Liver (tissue), 9 donors: ENCODE data around the gene BAZ2A. TPM values are rescaled to one million over a fixed set of nuclear protein-coding genes. Genes with fewer than 3 reads are reported as not detected.
A peak's percentile ranks its signal among the peaks of the same experiment; 100 is the strongest.

Experiments used
- DNase-seq: peaks from one replicate; pipeline ENCODE4 v3.0.0-alpha.2; 2017; ENCODE audit warnings: low spot score
- H3K27ac ChIP-seq, 2 donors: one replicate each; pipeline ENCODE4 v1.7.0; 2013; ENCODE audit warnings: inconsistent platforms in 2 of 2, low read length in 2 of 2, control low read depth in 1 of 2, low read depth in 1 of 2, mild to moderate bottlenecking in 1 of 2
- H3K27me3 ChIP-seq, 4 donors: one replicate each; pipeline versions ENCODE4 v1.6.1 to v1.7.0; 2013; ENCODE audit warnings: low read length in 3 of 4, inconsistent platforms in 1 of 4, mild to moderate bottlenecking in 1 of 4, moderate library complexity in 1 of 4; ENCODE audit not compliant: control insufficient read depth in 4 of 4, insufficient read depth in 4 of 4
- H3K36me3 ChIP-seq, 4 donors: one replicate each; pipeline versions ENCODE4 v1.6.1 to v1.7.0; 2013; ENCODE audit warnings: low read length in 3 of 4, mild to moderate bottlenecking in 3 of 4, low read depth in 1 of 4, moderate library complexity in 1 of 4; ENCODE audit not compliant: control insufficient read depth in 4 of 4, insufficient read depth in 3 of 4
- H3K4me1 ChIP-seq, 4 donors: one replicate each; pipeline versions ENCODE4 v1.6.1 to v1.7.0; 2013; ENCODE audit warnings: low read length in 3 of 4, mild to moderate bottlenecking in 3 of 4, moderate library complexity in 1 of 4; ENCODE audit not compliant: control insufficient read depth in 4 of 4, insufficient read depth in 4 of 4
- H3K4me3 ChIP-seq, 3 donors: one replicate each; pipeline versions ENCODE4 v1.6.1 to v1.7.0; 2013; ENCODE audit warnings: low read length in 3 of 3, control low read depth in 1 of 3, low read depth in 1 of 3, mild to moderate bottlenecking in 1 of 3
- H3K9ac ChIP-seq, 2 donors: one replicate each; pipeline ENCODE4 v1.7.0; 2013; ENCODE audit warnings: low read length in 2 of 2, mild to moderate bottlenecking in 2 of 2, moderate library complexity in 2 of 2, control low read depth in 1 of 2, low read depth in 1 of 2
- H3K9me3 ChIP-seq, 4 donors: one replicate each; pipeline versions ENCODE4 v1.6.1 to v1.7.0; 2013; ENCODE audit warnings: low read length in 3 of 4; ENCODE audit not compliant: control insufficient read depth in 4 of 4
- FOXA1 ChIP-seq: IDR thresholded peaks from 2 replicates; pipeline ENCODE4 v1.6.1; 2016; ENCODE audit warnings: antibody characterized with exemption
- FOXA2 ChIP-seq: IDR thresholded peaks from 2 replicates; pipeline ENCODE4 v1.6.1; 2016; ENCODE audit warnings: antibody characterized with exemption
- GABPA ChIP-seq, 2 donors: IDR thresholded peaks in 1 of 2; conservative IDR thresholded peaks in 1 of 2; 2 replicates each; pipeline ENCODE4 v1.6.1; 2016; ENCODE audit warnings: antibody characterized with exemption in 2 of 2, mild to moderate bottlenecking in 1 of 2, moderate library complexity in 1 of 2
- HNF4A ChIP-seq, 2 donors: conservative IDR thresholded peaks; 2 replicates each; pipeline ENCODE4 v1.6.1; 2016; ENCODE audit warnings: antibody characterized with exemption in 2 of 2, mild to moderate bottlenecking in 2 of 2
- HNF4G ChIP-seq: IDR thresholded peaks from 2 replicates; pipeline ENCODE4 v1.6.1; 2016; ENCODE audit warnings: antibody characterized with exemption
- NR2F2 ChIP-seq: IDR thresholded peaks from 2 replicates; pipeline ENCODE4 v1.6.1; 2016; ENCODE audit warnings: antibody characterized with exemption
- RAD21 ChIP-seq, 2 donors: IDR thresholded peaks; 2 replicates each; pipeline ENCODE4 v1.6.1; 2016; ENCODE audit warnings: antibody characterized with exemption in 2 of 2, mild to moderate bottlenecking in 2 of 2
- RXRA ChIP-seq, 2 donors: IDR thresholded peaks; 2 replicates each; pipeline ENCODE4 v1.6.1; 2017 to 2018; ENCODE audit warnings: antibody characterized with exemption in 2 of 2, mild to moderate bottlenecking in 1 of 2
- SP1 ChIP-seq: IDR thresholded peaks from 2 replicates; pipeline ENCODE4 v1.6.1; 2018; ENCODE audit warnings: antibody characterized with exemption, mild to moderate bottlenecking
- YY1 ChIP-seq: IDR thresholded peaks from 2 replicates; pipeline ENCODE4 v1.6.1; 2016; ENCODE audit warnings: antibody characterized with exemption, mild to moderate bottlenecking
- WGBS: extraction: QIAGEN DNeasy Blood & Tissue Kit; methylation state at CpG from one replicate; pipeline ENCODE4 v1.1.7; 2013; 5-methylcytosine and 5-hydroxymethylcytosine counted together
- polyA plus RNA-seq, 2 donors: library from polyadenylated mRNA; stranded (reverse) in 1 of 2; unstranded in 1 of 2; fragments of 200-250 nt in 1 of 2; fragments of >200 nt in 1 of 2; fragmentation: Nextera tagmentation in 1 of 2; extraction: Ambion mirVana in 1 of 2; gene quantifications; one replicate each; pipeline versions ENCODE4 v1.2.1 to v1.2.3, GENCODE V29; 2013 to 2015
- total RNA-seq, 2 donors: library from RNA; depleted of rRNA; stranded (reverse); fragments of >200 nt; gene quantifications; one replicate each; pipeline ENCODE4 v1.2.3, GENCODE V29; 2014
- TF ChIP-seq, protein P1 (sequence below): fragments of 150-350 bp; IDR thresholded peaks from 2 replicates; pipeline ENCODE4 v1.5.1; 2017; ENCODE audit warnings: improper control_type of control experiment, low read depth, low read length; ENCODE audit not compliant: missing input control
- TF ChIP-seq, protein P2 (sequence below): IDR thresholded peaks from 2 replicates; pipeline ENCODE4 v1.6.1; 2016; ENCODE audit warnings: antibody characterized with exemption
- TF ChIP-seq, protein P3 (sequence below): IDR thresholded peaks from 2 replicates; pipeline ENCODE4 v1.6.1; 2016; ENCODE audit warnings: antibody characterized with exemption, mild to moderate bottlenecking
- TF ChIP-seq, protein P4 (sequence below): IDR thresholded peaks from 2 replicates; pipeline ENCODE4 v1.6.1; 2016; ENCODE audit warnings: antibody characterized with exemption
- donor health status: healthy.
- donor health status: healthy.
- donor health status: healthy.
- donor health status: healthy.
- donor health status: healthy.

BAZ2A gene
- total and polyA plus RNA-seq, 4 donors: 12.8 to 31.9 (median 22.0) TPM

DNA sequence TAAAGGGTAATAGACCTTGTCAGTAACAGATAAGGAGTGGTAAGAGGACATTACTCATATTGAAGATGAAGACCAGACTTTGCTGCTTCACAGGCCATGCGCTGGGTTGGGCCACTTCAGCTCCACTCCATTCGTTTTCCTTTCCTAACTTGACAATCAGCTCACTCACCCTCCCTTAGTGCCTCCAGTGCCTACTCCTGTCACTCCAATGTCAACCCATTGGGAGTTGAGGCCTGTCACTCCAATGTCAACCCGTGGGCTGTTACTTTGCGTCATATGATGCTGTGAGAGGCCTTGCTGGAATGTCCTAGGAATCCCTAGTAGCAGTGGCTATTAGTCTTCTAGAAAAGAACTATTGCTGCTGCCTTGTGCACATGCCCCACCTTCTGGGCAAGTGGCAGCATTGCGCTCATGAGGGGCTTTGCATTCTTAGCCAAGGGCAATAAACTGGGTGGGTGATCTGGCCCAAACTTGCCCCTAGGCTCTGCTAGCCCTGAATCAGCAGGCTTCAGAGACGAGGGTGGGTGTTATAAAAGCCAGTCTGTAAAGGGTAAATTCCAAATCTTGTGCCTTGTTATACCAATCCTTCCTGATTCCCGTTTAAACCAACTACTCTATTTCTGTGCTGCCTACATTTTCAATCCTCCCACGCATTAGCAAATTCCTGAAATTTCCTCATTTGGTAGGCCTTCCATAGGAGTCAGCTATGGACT, 36.1 kb downstream of the BAZ2A start:
- H3K9me3 ChIP-seq: no peaks in the 10 kb centered on the region
- no peak overlapping the region for H3K4me3 ChIP-seq
- H3K27ac ChIP-seq: no peak overlapping the region
- H3K4me1 ChIP-seq: no peaks in the 10 kb centered on the region
- WGBS: 65% methylated on average over 8 of the region's 8 CpGs
- no peak overlapping the region for H3K9ac ChIP-seq
- no peaks in the 10 kb centered on the region for H3K27me3 ChIP-seq
- peaks cover 7 to 25% (median 21%) of the 10 kb centered on the region in 4 donors for H3K36me3 ChIP-seq
- DNase-seq: peak; percentile 58
- TF ChIP-seq, protein P1, sequence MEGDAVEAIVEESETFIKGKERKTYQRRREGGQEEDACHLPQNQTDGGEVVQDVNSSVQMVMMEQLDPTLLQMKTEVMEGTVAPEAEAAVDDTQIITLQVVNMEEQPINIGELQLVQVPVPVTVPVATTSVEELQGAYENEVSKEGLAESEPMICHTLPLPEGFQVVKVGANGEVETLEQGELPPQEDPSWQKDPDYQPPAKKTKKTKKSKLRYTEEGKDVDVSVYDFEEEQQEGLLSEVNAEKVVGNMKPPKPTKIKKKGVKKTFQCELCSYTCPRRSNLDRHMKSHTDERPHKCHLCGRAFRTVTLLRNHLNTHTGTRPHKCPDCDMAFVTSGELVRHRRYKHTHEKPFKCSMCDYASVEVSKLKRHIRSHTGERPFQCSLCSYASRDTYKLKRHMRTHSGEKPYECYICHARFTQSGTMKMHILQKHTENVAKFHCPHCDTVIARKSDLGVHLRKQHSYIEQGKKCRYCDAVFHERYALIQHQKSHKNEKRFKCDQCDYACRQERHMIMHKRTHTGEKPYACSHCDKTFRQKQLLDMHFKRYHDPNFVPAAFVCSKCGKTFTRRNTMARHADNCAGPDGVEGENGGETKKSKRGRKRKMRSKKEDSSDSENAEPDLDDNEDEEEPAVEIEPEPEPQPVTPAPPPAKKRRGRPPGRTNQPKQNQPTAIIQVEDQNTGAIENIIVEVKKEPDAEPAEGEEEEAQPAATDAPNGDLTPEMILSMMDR: peak; percentile 55
- TF ChIP-seq RAD21 (IDR thresholded peaks at IDR 0.05): peak; percentile 70 to 83
- TF ChIP-seq FOXA1: no peak
- TF ChIP-seq, protein P2, sequence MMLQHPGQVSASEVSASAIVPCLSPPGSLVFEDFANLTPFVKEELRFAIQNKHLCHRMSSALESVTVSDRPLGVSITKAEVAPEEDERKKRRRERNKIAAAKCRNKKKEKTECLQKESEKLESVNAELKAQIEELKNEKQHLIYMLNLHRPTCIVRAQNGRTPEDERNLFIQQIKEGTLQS: no peak
- no peak for TF ChIP-seq HNF4G
- no peak for TF ChIP-seq RXRA (IDR thresholded peaks at IDR 0.05)
- TF ChIP-seq FOXA2: no peak
- TF ChIP-seq YY1: no peak

DNA sequence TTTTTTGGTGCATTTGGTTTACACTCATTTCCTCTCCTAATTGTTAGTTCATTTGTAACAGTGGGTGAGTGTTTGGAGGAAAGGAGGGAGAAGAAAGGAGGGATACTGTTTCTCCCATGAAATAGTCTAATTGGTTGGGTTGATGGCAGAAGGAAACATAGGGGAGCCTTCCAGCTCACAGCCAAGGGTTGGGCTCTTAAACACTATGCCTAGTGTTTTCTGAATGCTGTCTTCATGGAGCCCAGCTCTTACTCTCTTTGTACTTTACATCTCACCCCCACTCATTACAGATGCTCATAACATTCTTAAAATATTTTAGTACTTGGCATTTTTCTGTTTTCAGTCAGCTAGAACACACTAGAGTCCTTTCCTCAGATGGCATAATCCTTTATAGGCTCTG, 38.2 kb downstream of the BAZ2A start:
- H3K9ac ChIP-seq: no peak overlapping the region
- no peak overlapping the region for H3K27ac ChIP-seq
- TF ChIP-seq FOXA1 (no peak), RAD21 (IDR thresholded peaks at IDR 0.05) (no peak), NR2F2 (no peak), FOXA2 (no peak), GABPA (IDR thresholded peaks at IDR 0.05 in 1 of 2, conservative IDR thresholded peaks at IDR 0.05 in 1 of 2) (no peak), HNF4G (no peak), SP1 (no peak), HNF4A (conservative IDR thresholded peaks at IDR 0.05) (no peak)
- TF ChIP-seq, protein P1: no peak
- TF ChIP-seq, protein P2: no peak
- TF ChIP-seq, protein P3, sequence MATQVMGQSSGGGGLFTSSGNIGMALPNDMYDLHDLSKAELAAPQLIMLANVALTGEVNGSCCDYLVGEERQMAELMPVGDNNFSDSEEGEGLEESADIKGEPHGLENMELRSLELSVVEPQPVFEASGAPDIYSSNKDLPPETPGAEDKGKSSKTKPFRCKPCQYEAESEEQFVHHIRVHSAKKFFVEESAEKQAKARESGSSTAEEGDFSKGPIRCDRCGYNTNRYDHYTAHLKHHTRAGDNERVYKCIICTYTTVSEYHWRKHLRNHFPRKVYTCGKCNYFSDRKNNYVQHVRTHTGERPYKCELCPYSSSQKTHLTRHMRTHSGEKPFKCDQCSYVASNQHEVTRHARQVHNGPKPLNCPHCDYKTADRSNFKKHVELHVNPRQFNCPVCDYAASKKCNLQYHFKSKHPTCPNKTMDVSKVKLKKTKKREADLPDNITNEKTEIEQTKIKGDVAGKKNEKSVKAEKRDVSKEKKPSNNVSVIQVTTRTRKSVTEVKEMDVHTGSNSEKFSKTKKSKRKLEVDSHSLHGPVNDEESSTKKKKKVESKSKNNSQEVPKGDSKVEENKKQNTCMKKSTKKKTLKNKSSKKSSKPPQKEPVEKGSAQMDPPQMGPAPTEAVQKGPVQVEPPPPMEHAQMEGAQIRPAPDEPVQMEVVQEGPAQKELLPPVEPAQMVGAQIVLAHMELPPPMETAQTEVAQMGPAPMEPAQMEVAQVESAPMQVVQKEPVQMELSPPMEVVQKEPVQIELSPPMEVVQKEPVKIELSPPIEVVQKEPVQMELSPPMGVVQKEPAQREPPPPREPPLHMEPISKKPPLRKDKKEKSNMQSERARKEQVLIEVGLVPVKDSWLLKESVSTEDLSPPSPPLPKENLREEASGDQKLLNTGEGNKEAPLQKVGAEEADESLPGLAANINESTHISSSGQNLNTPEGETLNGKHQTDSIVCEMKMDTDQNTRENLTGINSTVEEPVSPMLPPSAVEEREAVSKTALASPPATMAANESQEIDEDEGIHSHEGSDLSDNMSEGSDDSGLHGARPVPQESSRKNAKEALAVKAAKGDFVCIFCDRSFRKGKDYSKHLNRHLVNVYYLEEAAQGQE: no peak
- TF ChIP-seq, protein P4, sequence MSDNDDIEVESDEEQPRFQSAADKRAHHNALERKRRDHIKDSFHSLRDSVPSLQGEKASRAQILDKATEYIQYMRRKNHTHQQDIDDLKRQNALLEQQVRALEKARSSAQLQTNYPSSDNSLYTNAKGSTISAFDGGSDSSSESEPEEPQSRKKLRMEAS: no peak
- peaks cover 0 to 16% (median 5%) of the 10 kb centered on the region in 4 donors for H3K36me3 ChIP-seq
- no peaks in the 10 kb centered on the region for H3K9me3 ChIP-seq
- no peak overlapping the region for H3K4me3 ChIP-seq
- no peaks in the 10 kb centered on the region for H3K4me1 ChIP-seq
- H3K27me3 ChIP-seq: no peaks in the 10 kb centered on the region
- DNase-seq: no peak
